HG02588 (cell line): ENCODE data around the gene GPX4.
A peak's percentile ranks its signal among the peaks of the same experiment; 100 is the strongest.

Source experiments
- ATAC-seq: cut with Tn5 transposase; IDR thresholded peaks from one replicate; pipeline ENCODE4 v1.9.1; 2021; ENCODE audit warnings: mild to moderate bottlenecking, moderate library complexity; ENCODE audit not compliant: unreplicated experiment

Gene GPX4

GRCh38 chr19:1084024-1084868 is 19.5 kb upstream of the GPX4 start:
- no peak for ATAC-seq

- ATAC-seq = no peak
Measured at GRCh38 chr19:1085053-1085658, 18.6 kb upstream of the GPX4 start.

GRCh38 chr19:1085676-1086442 is 17.9 kb upstream of the GPX4 start:
- ATAC-seq = no peak

GRCh38 chr19:1086613-1087012 is 17.2 kb upstream of the GPX4 start:
- ATAC-seq = no peak

- no peak for ATAC-seq
Measured at GRCh38 chr19:1087813-1088415, 15.9 kb upstream of the GPX4 start.

- no peak for ATAC-seq
Measured at GRCh38 chr19:1088416-1089010, 15.3 kb upstream of the GPX4 start.

- ATAC-seq = no peak
Measured at GRCh38 chr19:1089126-1089771, 14.5 kb upstream of the GPX4 start.

- no peak for ATAC-seq
Measured at GRCh38 chr19:1089891-1090290, 13.9 kb upstream of the GPX4 start.

- no peak for ATAC-seq
Measured at GRCh38 chr19:1090731-1091543, 12.9 kb upstream of the GPX4 start.

- no peak for ATAC-seq
Measured at GRCh38 chr19:1091544-1092175, 12.1 kb upstream of the GPX4 start.

GRCh38 chr19:1093330-1093729 is 10.5 kb upstream of the GPX4 start:
- ATAC-seq = no peak

- no peak for ATAC-seq
Measured at GRCh38 chr19:1093811-1094553, 9.8 kb upstream of the GPX4 start.

- no peak for ATAC-seq
Measured at GRCh38 chr19:1094655-1094977, 9.2 kb upstream of the GPX4 start.

- ATAC-seq = peak; percentile 77
Measured at GRCh38 chr19:1094978-1095701, 8.7 kb upstream of the GPX4 start, which contains the start of gene POLR2E. Gene POLR2E (minus strand): TSS chr19:1095375. CDS start chr19:1095315, 60 bp downstream.

GRCh38 chr19:1097810-1098176 is 6.0 kb upstream of the GPX4 start:
- no peak for ATAC-seq

- no peak for ATAC-seq
Measured at GRCh38 chr19:1098177-1099051, 5.4 kb upstream of the GPX4 start.

GRCh38 chr19:1101337-1101698 is 2.5 kb upstream of the GPX4 start:
- ATAC-seq = no peak
